ENCODE measurements around the gene CMIP.

The CMIP gene

GRCh38 chr16:81694494-81695280, 250.1 kb downstream of the CMIP start:
- no peak for DNase-seq

GRCh38 chr16:81695321-81696165, 250.9 kb downstream of the CMIP start:
- no peak for DNase-seq

- no peak for DNase-seq
Measured at GRCh38 chr16:81696166-81696960, 251.8 kb downstream of the CMIP start.

- no peak for DNase-seq
Measured at GRCh38 chr16:81696961-81697615, 252.5 kb downstream of the CMIP start.

GRCh38 chr16:81697616-81698309, 253.2 kb downstream of the CMIP start:
- DNase-seq: no peak

GRCh38 chr16:81698310-81698641, 253.7 kb downstream of the CMIP start:
- no peak for DNase-seq

- DNase-seq: no peak
Measured at GRCh38 chr16:81699596-81699995, 255.0 kb downstream of the CMIP start.

GRCh38 chr16:81700071-81700779, 255.6 kb downstream of the CMIP start:
- DNase-seq: no peak

- no peak for DNase-seq
Measured at GRCh38 chr16:81700780-81701165, 256.2 kb downstream of the CMIP start.

GRCh38 chr16:81701296-81701970, 256.8 kb downstream of the CMIP start:
- no peak for DNase-seq

- no peak for DNase-seq
Measured at GRCh38 chr16:81702506-81702905, 257.9 kb downstream of the CMIP start.

GRCh38 chr16:81703177-81704155, 258.9 kb downstream of the CMIP start:
- DNase-seq: no peak

GRCh38 chr16:81705261-81705660, 260.7 kb downstream of the CMIP start:
- no peak for DNase-seq

GRCh38 chr16:81706327-81707295, 262.0 kb downstream of the CMIP start:
- no peak for DNase-seq

- DNase-seq: no peak
Measured at GRCh38 chr16:81707411-81708265, 263.0 kb downstream of the CMIP start.

GRCh38 chr16:81708266-81709015, 263.8 kb downstream of the CMIP start:
- DNase-seq: no peak

All from central memory CD4-positive, alpha-beta T cell (primary cell).